HG03432 (cell line): Measurements from ENCODE around the gene LSM5.

Experiments
- ATAC-seq: cut with Tn5 transposase; IDR thresholded peaks from one replicate; pipeline ENCODE4 v1.9.1; 2021; ENCODE audit warnings: mild to moderate bottlenecking, moderate library complexity; ENCODE audit not compliant: unreplicated experiment

The LSM5 gene

GRCh38 chr7:32462977-32463376 is 27.2 kb downstream of the LSM5 start:
- ATAC-seq: no peak

DNA sequence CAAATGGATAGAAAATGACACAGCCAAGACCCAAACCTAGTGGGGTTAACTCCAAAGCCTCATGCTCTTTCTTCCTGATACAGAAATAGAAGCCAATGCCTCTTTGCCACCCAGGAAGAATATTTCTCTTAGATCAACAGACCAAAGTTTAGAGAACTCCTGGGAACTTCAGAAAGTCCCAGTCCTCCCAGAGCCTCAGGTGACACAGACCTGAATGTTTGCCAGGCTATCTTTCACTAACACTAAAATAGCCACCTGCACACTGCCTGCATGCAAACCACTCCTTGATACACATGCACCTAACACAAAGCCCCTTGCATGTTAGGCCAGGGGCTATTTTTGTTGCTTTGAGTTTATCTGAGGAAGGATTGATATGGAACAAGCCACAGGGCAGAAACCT is 27.7 kb downstream of the LSM5 start:
- ATAC-seq: no peak

DNA sequence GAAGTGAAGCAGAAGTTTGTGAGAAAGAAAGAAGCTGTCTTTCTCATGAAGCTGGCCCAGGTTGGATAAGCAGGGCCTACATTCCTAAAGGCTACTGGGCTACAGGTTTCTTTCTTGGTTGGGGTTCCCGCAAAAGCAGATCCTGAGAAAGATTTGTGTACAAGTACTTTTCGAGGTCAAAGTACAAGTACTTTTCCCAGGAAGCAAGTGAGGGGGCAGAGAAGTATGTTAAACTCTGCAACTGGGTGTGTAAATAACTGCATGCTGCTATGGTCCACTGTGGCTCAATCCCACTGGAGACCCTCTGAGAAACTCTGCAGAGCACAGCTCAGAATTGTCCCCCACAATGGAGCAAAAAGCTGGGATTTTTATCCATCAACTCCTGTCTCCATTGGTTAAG is 28.7 kb downstream of the LSM5 start:
- ATAC-seq: no peak

DNA sequence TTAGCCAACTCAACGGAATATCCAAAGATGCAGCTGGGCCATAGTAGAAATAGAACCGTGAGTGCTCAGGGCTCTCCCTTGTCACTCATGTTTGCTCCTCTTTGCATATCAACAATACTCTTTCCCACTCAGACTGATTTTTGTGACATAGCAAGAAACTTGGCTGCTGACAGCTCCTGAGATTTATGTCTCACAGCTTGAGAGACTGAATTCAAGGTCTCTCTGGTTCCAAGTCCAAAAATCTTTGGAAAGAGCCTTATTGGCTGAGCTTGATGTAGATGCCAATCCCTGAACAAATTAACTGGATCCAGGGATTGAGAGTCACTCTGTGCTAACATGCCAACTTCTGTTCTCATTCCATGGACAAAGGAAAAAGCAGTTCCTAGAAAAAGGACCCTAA is 30.4 kb downstream of the LSM5 start:
- no peak for ATAC-seq

GRCh38 chr7:32458025-32458424 is 32.2 kb downstream of the LSM5 start:
- ATAC-seq: no peak

DNA sequence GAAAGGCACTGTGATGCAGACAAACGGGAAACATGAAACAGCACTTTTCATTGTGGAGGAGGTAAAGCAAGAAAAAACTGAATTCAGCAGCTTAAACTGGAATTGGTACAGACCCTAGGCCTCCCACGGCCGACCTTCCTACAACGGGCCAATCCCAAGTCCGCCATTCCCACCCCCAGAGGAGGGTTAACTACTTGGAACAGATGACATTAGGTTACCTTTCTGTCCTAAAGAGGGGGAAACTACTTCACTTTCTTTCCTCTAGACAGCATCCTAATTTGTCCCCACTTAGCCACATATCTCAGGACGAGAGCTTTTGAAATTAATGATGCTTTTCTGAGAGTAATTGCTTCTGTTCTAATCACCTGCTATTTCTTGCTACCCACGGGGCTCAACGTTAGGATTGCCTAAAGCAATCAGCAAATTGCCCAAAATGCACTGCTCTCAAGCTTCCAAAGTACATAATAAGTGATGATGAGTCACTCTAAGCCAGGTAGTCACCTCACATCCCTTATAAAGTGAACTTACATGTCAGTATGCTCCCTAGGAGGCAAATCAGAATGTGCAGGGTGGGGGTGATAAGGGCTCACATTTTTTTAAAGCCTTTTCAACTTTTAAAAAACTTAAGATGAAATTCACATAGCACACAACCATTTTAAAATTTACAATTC is 36.7 kb downstream of the LSM5 start:
- ATAC-seq: no peak

DNA sequence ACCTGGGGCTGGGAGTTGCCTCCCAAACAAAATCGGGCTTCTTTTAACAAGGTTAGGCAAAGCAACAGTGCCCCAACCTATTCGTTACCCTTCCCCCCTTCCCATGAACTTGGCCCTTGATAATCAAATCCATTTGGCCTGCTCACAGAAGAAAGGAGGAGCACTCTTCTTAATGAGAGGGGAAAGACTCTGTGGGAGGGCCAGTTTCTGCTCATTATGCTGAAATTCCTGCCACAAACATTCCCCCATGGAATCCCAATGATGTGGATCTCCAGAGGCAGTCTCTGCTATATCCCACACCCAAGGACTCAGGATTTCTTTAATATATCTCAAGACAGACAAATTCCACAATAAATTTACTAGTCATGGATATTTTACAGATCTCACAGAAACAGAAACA is 43.0 kb downstream of the LSM5 start:
- ATAC-seq: no peak

- no peak for ATAC-seq
These were observed 53.8 kb downstream of the LSM5 start for GRCh38 chr7:32436146-32436928.
